Stimulated activated CD4-positive, alpha-beta T cell treated with anti-CD3 and anti-CD28 coated beads, Interleukin-15, amount 100 ng/mL, for 1 hour (primary cell): ENCODE measurements around the gene NEK6.
"Not testable (repeated sequence)": the region's sequence is repeated elsewhere in the genome, so short reads cannot be mapped to it uniquely, and the experiment has no call there.

Source experiments
- DNase-seq, 2 donors: peaks; one replicate each; pipeline ENCODE4 v3.0.0-alpha.2; 2020; ENCODE audit warnings: low read depth in 1 of 2, low spot score in 1 of 2

The NEK6 gene

DNA sequence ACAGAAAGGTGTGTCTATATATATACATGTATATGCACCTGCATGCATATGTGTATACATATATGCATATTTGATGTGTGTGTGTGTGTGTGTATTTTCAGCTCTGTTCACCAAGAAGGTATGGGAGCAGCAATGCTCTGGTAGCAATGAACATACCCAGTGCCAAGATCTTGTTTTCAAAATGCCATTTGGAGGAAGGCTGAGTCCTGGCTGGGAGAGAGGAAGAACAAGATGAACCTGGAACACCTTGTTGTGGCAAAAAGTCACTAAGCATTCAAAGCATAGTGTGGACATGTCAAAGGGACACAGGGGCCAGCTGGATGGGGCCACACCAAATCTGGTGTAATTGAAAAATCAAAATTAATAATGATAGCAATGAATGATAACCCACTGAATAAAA is 31.8 kb upstream of the NEK6 start:
- no peak for DNase-seq

DNA sequence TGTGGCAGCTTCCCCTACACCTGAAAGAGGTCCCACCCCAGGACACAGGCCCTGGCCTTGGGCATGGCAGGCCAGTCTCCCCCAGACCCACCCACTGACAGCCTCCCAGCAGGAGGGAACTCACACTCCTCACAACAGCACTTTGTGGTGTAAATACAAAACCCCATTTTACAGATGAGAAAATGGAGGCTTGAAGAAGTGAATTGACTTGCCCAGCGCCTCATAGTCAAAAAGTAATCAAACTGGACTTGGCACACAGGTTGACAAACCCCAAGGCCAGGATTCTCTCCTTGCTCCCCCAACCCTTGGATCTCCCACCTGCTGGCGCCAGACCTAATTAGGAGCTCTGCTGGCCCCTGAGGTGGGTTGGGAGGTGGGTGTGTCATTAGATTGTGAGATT is 29.2 kb upstream of the NEK6 start:
- DNase-seq: no peak

DNA sequence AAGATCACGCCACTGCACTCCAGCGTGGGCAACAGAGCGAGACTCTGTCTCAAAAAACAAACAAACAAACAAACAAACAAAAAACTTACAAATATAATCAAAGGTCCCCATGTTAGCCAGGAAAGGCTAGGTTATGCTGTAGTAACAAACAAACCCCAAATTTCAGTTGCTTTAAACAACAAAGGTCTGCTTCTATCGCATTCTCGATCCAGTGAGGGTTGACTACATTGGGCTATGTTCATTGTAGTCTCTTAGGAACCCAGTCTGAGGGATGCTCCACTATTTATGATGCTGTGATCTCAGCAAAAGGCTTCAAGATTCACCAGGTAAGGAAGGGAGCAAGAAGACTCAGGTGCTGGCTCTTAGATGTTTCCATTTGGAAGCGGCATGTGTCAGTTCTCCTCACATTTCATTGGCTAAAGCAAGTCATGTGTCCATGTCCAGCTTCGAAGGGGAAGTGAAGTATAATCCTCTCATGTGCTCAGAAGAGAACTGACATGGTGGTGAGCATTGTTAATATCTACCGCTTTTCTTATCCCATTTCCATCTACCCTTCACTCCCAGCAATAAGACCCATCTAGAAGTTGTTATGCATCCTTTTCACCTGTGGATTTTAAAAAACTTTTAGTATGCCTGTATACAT is 26.5 kb upstream of the NEK6 start:
- DNase-seq: no peak

DNA sequence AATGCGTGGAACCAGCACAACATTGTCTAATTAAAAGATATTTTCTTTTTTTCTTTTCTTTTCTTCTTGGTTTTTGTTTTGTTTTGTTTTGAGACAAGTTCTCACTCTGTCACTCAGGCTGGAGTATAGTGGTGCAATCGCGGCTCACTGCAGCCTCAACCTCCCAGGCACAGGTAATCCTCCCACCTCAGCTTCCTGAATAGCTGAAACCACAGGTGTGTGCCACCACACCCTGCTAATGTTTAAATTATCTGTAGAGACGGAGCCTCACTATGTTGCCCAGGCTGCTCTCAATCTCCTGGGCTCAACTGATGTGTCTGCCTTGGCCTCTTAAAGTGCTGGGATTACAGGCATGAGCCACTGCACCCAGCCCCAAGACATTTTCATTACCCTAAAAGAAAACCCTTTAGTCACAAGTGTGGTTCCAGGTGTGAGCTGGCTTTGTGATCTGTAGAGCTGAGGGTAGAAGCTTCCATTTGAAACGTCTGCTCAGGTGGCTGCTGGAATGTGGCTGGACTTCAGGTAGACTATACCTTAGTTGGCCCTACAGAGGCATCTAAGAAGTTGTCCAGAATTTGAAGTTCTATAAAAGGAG is 19.1 kb upstream of the NEK6 start:
- no peak for DNase-seq

GRCh38 chr9:124239249-124240073 is 18.3 kb upstream of the NEK6 start:
- DNase-seq: no peak

DNA sequence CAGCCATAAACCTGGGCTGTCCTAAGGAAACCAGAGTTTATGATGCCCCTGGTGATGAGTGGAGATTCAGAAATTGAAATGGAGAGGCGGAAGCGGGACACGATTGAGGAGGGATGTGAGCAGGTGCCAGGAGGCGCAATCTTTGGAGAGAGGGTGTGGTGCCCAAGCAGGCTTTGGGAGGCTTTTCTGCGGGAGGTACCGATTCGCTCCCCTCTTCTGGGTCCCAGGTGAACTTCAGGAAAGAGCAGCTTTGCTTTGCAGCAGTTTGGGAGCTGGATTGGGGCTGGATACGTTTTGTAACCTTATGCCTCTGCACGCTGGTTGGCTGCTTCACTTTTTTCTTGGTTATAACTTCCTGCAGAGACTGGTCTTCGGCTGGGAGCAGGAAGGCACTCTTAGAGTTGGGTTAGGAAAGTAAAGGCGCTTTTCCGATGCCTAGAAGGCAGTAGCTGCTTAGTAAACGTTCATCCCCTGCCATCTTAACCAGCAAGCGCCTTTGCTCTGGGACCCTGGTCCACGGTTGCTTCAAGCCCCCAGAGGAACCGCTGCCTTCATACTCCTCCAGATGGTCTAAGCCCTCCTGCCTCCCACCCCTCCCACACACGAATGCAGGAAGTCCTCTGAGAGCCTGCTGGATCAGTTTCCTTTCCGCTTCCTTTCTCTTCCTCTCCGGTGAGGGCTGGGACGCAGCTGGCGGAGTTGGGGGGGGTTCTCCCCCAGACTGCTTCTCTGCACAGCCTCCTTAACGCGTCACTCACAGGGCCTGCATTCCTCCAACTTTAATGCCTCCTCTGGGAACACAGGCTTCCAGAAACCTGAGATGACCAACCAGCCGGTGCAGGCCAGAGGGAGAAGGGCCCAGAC is 15.2 kb upstream of the NEK6 start:
- DNase-seq: no peak

DNA sequence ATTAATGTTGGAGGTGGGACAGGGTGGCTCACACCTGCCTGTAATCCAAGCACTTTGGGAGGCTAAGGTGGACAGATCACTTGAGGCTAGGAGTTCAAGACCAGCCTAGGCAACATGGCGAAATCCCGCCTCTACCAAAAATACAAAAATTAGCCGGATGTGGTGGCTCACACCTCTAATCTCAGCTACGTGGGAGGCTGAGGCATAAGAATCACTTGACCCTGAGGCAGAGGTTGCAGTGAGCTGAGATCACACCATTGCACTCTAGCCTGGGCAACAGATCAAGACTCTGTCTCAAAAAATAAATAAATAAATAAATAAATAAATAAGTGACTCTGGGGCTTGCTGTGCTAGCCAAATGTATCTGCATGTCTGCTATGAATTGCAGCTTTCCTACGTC is 10.4 kb upstream of the NEK6 start:
- DNase-seq: not testable (repeated sequence)

DNA sequence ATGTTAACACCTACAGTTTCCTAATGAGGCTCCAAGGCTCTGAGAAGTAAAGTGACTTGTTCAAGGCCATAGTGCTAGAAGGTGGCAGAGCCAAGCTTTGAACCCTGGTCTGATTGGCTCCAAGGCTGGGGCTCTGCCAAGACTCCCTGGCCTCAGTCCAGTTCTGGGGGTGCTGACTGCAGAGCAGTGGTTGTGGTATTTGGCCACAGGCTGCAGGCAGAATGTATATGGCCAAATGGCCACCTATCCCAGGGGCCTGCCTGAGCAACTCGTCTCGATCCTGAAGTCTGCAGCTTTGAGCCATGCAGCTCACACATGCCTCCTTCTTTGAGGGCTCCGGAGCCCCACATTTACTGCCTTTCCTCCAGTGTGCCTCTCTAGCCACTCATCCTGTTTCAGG is 9.7 kb upstream of the NEK6 start:
- no peak for DNase-seq

GRCh38 chr9:124248960-124249359 is 8.8 kb upstream of the NEK6 start:
- no peak for DNase-seq

DNA sequence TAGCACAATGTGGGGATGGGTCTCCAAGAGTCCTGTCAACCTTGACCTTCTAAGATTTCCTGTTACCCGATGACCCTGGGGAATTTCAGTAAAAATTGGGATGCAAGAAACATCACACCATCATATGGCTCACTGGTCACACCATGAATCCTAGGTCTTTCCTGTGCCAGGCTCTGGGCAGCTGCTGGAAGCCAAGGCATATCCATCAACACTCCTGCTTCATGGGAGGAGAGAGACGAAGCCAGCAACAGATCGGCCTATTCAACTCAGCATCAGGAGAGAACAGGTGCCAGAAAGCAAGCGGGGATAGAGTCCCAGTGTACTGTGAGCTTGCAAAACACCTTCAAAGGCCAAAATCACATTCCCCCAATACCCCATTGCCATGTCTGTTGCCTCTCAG is 6.5 kb upstream of the NEK6 start:
- no peak for DNase-seq

- DNase-seq: no peak
These were observed 6.0 kb upstream of the NEK6 start for GRCh38 chr9:124251605-124252378.

GRCh38 chr9:124252878-124253277 is 4.9 kb upstream of the NEK6 start:
- not testable (repeated sequence) for DNase-seq

GRCh38 chr9:124254261-124254682 is 3.5 kb upstream of the NEK6 start:
- DNase-seq: peak in 1 of 2 donors; percentile 8

- DNase-seq: no peak
These were observed 2.5 kb upstream of the NEK6 start for GRCh38 chr9:124255222-124255621.

- DNase-seq: no peak
These were observed 1.2 kb upstream of the NEK6 start for GRCh38 chr9:124256517-124257069.

DNA sequence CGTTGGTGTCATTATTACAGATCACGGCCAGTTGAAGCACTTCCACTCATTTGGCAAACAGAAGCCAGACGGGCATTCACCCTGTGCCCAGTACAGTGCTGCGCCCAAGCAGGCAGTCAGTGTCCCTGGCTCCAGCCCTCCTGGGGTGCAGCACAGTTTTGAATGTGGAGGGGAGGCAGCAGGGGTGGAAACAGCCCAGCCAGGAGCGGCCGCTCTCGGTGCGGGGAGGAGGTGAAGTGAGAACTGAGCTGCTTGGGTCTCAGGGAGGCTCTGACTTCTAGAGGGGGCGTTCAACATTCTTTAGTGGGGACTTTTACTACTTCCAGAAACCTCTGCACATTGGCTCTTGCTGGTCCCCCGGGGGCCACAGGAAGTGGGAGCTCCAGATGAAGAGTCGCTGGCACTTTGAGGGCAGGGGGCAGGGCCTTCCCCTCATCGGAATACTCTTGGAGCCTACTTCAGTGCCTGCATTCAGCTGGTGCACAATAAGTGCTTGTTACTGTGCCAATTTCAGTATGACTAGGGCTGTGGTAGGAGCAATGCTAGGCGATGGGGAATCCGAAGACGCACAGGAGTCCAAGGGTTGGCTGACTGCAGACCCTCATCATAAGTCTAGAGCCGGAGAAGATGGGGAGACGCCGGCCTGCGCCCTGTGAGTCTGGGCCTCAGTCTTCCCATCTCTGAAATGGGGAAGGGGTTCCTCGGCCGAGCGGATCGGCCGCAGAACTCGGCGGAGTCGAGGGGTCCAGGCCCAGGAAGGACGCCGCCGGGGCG is 492 bp upstream of the NEK6 start:
- no peak for DNase-seq

DNA sequence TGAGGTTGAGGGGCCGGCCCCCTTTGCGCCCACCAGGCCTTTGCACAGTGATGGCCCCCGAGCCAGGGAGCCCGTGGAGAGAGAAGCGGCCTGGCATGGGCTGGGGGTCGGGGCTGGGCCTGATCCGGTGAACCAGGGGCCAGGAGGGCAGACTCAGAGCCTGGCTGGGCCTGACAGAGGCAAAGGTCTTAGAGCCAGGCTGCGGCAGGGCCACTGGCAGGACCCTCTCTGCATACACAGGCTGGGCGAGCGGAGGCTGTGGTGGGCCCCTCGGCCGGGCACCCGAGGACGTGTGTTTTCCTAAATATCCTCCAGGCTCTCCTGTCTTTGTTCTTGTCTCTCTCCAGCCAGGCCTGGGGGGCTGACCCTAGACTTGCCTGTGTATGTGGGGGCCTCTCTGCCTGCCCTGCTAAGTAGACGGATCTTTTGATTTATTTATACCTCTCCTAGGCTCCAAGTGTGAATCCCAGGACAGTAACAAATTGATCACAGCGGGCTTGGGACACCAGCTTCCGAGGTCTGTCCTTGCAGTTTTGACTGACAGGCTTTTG is 933 bp downstream of the NEK6 start:
- no peak for DNase-seq

DNA sequence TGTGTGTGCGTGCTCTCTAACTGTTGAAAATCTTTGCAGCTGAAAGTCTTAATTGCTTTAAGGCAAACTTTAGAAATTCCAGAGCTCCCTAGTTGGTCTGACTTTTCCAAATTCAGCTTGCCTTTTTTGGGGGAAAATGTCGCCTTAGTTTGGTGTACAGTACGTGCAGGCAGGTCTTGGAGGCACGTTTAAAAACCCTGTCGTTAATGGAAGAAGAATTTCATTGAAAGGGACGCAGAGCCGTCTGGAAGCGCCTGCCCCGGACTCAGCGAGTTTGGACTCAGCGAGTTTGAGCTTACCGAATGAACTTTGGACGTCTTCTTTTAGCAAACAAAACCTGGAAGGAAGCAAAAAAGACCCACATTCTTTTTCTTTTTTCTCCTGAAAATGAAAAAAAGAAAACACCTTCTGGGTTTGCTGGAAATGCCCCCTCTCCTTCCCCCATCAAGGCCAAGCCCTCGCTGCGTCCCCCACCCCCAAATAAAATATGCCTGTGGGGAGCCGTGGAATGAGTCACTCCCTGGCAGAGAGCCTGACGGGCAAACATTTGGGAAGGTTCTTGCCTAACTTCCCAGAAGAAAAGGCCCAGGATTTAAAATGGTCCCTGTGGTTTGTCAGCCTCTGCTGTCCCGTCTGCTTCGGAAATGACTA is 1.5 kb downstream of the NEK6 start:
- no peak for DNase-seq
